ENCODE data around the gene ITIH4. TPM values are rescaled to one million over a fixed set of nuclear protein-coding genes. Genes with fewer than 3 reads are reported as not detected.

The ITIH4 gene
- polyA plus RNA-seq, 1 donor = 32.4 TPM

- DNase-seq (ENCODE audit: low read depth) = no peak
These were observed 31.4 kb downstream of the ITIH4 start for GRCh38 chr3:52798978-52799476.

GRCh38 chr3:52798376-52798977 lies 32.0 kb downstream of the ITIH4 start:
- no peak for DNase-seq (ENCODE audit: low read depth)

GRCh38 chr3:52796411-52796810 lies 34.1 kb downstream of the ITIH4 start:
- DNase-seq (ENCODE audit: low read depth) = no peak

GRCh38 chr3:52795298-52795900 lies 35.1 kb downstream of the ITIH4 start:
- no peak for DNase-seq (ENCODE audit: low read depth)

GRCh38 chr3:52794612-52795099 lies 35.8 kb downstream of the ITIH4 start, which contains the start of gene ITIH3:
Gene ITIH3 (plus strand): TSS chr3:52794796. CDS start chr3:52794804, 8 bp downstream.
- DNase-seq (ENCODE audit: low read depth) = no peak

- no peak for DNase-seq (ENCODE audit: low read depth)
These were observed 36.5 kb downstream of the ITIH4 start for GRCh38 chr3:52793702-52794611.

GRCh38 chr3:52792961-52793695 lies 37.3 kb downstream of the ITIH4 start:
- no peak for DNase-seq (ENCODE audit: low read depth)

- DNase-seq (ENCODE audit: low read depth) = no peak
These were observed 38.1 kb downstream of the ITIH4 start for GRCh38 chr3:52792413-52792812.

GRCh38 chr3:52791928-52792327 lies 38.5 kb downstream of the ITIH4 start:
- no peak for DNase-seq (ENCODE audit: low read depth)

GRCh38 chr3:52791366-52791765 lies 39.1 kb downstream of the ITIH4 start:
- no peak for DNase-seq (ENCODE audit: low read depth)

- DNase-seq (ENCODE audit: low read depth) = no peak
These were observed 39.7 kb downstream of the ITIH4 start for GRCh38 chr3:52790741-52791140.

GRCh38 chr3:52790337-52790736 lies 40.1 kb downstream of the ITIH4 start:
- DNase-seq (ENCODE audit: low read depth) = no peak

GRCh38 chr3:52789746-52790040 lies 40.8 kb downstream of the ITIH4 start:
- DNase-seq (ENCODE audit: low read depth) = no peak

GRCh38 chr3:52788890-52789745 lies 41.4 kb downstream of the ITIH4 start:
- DNase-seq (ENCODE audit: low read depth) = no peak

- DNase-seq (ENCODE audit: low read depth) = no peak
These were observed 42.5 kb downstream of the ITIH4 start for GRCh38 chr3:52787672-52788625.

GRCh38 chr3:52787246-52787645 lies 43.2 kb downstream of the ITIH4 start:
- no peak for DNase-seq (ENCODE audit: low read depth)

GRCh38 chr3:52786330-52787215 lies 43.9 kb downstream of the ITIH4 start:
- DNase-seq (ENCODE audit: low read depth) = no peak

- no peak for DNase-seq (ENCODE audit: low read depth)
These were observed 45.4 kb downstream of the ITIH4 start for GRCh38 chr3:52784931-52785590.

Measured in forelimb muscle (tissue), 1 donor.